OCI-LY3 (cell line): ENCODE measurements around the gene LHX4.

Experiments used
- CTCF ChIP-seq: fragments of 200-600, 300-600 bp; sonication (generic); IDR thresholded peaks from 2 replicates; pipeline ENCODE4 v1.5.1; 2014; ENCODE audit warnings: antibody characterized with exemption, low read length, low read depth
- EZH2phosphoT487 ChIP-seq: fragments of 200-600 bp; shearing (Covaris generic); IDR thresholded peaks from 2 replicates; pipeline ENCODE4 v1.6.1; 2018; ENCODE audit warnings: antibody characterized with exemption, mixed run types, low read depth

GRCh38 chr1:180252638-180253536, 22.8 kb downstream of the LHX4 start:
- TF ChIP-seq CTCF (peak; percentile 98), EZH2phosphoT487 (no peak)
